GM19240 (cell line): Measurements from ENCODE around the gene NDUFB10.

Experiments
- DNase-seq: peaks from one replicate; pipeline ENCODE4 v3.0.0; 2011; ENCODE audit warnings: low spot score; ENCODE audit not compliant: insufficient read length

The NDUFB10 gene

DNA sequence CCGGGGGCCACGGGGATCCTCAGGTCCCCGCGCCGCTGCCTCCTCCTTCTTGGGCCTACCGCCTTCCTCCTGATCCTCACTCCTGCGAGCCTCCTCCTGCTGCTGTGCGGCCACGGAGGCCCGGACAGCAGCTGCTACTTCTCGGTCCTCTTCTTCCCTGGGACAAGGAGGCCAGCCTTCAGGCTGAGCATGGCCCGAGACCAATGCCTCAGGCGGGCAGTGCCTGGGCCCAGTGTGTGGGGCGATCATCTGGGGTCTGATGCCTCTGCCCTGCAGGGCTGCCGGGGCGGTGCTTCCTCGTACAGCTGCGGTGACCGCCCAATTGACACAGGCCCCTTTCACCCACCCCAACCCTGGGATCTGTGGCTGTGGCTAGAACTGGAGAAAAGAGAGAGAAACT is 41.7 kb downstream of the NDUFB10 start:
- DNase-seq = no peak

DNA sequence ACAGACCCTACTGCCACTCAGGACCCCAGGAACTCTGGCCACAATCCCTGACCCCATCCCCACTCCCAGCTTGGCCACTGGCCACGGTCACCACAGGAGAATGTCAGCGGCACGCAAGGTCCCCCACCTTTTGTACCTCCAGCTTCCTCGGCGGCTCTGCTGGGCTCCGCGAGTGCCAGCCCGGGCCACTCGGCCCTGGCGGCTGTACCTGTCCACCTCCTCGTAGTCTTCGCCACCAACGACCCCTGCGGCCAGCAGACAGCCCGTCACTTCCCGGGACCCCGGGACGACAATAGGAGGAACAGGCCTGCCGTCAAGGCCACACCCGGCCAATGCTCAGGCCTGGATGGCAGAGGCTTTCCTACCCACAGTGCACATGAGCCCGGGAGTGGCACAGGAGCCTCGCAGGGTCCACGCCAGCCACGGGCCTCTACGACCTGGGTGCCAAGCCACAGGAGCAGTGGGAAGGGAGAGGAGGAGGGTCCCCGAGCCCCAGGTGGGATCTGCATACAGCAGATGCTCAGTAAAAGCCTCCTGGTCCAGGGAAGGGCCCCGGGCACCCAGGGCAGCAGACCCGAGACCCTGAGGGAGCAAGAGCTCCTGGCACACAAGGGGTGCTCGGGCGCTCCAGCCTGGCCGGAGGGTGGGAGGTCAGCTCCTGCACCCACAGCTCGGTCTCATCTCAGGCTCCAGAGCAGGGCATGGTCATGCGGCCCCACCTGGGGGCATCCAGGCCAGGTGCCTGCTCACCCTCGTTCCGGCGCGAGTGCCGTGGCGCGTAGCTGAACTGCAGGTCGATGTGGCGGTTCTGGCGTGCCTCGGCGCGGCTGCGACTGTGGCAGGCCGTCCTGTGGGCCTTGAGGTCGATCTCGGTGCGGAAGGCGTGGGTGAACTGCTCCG is 42.4 kb downstream of the NDUFB10 start:
- no peak for DNase-seq

DNA sequence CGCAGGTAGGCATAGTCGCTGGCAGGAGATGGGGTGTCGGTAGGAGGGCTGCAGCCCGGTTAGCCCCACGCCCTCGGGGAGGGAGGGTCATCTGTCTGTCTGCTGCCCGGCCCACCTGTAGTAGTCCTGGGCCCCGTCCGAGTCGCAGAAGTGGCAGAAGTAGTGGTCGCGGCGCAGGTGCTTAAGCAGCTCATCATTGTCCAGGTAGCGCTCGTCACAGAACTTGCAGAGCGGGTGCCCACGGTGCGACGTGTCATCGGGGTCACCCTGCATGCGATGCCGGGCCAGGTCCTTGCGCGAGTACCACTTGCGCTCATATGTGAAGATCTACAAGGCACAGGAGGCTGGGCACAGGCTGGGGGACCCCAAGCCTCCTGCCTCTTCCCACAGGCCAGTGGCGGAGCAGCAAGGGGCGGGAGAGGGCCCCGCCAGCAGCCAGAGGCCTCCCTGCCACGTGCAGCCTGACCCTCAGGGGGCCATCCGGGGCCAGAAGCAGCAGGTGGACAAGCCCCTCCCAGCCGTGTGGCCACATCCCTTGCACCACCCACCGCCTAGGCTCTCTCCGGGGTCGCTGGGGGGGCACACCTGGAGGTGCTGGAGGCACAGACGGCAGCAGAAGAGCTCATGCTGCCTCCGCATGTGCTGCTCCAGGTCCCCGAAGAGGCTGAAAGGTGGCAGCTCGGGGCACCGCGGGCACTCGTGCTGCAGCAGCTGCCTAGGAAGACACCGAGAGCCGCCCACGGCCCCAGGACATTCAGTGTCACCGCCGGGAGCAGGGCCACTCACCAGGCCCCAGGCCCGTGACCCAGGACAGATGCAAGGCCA is 43.3 kb downstream of the NDUFB10 start:
- no peak for DNase-seq

DNA sequence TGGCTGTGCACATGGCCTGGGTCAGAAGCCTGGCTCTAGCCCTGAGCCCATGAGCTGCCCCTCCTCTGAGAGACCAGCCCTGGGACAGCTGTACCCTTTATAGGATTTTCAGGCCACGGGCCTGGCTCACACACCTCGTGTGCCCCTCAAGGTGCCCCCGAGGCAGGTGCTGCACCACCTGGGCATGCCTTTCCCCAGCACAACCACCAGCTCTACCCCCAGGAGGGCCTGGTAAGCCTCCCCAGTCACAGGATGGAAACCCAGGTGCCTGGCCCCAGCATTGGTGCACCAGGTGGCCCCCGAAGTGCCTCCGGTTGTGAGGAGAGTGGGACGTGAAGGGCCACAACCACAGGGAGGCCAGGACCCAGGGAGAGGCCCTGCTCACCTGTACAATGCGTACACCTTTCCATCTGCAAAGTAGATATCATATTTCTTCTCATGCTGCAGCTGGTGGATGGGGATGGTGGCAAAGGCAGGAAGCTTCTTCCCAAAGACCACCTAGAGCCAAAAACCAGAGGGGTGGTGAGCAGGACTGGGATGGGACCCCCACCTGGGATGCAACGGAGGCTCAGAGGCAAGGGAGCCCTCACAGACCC is 44.0 kb downstream of the NDUFB10 start:
- no peak for DNase-seq

DNA sequence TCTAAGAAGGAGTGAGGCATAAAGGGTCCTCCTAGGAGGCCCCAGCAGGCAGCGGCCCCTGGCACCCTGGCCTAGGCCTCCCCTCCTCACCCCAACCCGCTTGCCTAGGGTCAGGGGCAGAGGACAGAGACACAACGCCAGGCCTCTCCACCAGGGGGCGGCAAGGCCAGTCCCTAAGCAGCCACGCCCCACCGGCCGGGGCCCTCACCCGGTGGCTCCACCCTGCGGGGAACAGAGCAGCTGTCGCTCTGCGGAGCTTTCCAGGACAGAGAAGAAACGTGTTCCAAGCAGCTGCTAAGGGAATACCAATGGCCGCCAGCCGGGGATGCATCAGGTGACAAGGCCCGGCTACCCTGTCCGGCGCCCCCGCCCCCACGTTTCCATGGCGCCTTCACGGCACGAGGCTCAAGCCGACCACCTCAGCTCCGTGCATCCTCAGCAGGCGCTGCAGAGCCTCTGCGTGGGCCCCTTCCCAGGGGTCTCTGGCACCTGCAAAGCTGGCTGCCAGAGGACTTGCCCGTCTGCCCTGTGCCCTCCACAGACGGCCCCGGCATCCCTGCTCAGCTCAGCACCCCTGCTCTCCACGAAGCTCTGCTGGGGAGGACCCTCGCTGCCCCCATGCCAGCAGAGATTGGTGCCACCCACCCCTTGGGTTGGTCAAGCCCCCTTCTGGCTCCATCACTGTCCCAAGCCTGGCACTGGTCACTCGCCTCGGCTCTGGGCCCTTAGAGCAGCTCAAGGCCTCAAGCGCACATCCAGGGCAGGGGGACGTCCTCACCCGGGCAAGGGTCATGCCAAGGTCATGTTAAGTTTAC is 44.7 kb downstream of the NDUFB10 start:
- peak; percentile 97 for DNase-seq

DNA sequence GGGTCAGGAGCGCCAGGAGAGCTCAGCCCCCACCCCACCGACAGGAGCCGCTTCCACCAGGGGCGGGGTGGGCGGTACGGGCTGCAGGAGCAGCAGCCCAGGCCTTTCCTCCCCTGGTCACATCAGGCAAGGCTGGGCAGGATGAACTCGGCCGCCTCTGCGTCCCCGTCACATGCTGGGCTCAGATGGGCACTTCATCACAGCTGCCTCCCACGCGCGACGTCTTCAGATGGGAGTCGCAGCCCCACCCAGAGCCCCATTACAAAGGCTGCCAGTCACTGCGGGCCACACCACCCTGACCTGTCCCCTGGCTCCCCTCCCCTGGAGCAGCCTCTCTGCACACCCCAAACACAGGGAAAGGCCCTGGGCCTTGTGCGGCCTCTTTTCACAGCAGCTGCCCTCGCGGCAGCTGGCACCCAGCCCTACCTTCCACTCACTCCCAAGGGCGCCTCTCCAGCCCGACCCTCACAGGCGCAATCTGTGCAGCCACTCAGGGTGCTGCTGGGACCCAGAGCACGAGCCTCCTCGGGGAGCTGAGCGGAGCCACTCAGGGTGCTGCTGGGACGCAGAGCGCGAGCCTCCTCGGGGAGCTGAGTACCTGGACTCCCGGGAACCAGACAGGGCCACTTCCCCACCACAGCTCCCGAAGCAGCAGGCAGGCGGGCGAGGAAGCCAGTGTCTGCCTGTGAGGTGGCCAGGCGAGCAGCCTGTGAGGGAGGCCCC is 45.6 kb downstream of the NDUFB10 start:
- DNase-seq = no peak

DNA sequence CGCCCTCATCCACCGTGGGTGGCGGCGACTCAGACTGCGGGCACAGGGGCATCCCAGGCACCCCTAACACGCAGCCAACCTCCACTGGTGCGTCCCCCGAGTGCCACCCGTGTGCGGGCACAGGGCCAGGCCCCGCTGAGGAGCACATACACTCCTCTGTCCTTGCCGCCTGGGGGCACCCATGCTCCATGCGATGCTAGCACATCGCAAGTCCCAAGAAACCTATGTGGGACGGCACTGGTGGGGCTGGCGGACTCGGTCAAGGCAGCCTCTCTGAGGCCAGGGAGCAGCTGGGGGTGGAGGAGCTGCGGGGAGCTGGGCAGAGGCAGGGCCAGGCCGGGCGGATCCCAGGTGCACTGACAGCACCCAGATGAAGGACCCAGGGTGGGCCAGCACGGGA is 46.3 kb downstream of the NDUFB10 start:
- no peak for DNase-seq

DNA sequence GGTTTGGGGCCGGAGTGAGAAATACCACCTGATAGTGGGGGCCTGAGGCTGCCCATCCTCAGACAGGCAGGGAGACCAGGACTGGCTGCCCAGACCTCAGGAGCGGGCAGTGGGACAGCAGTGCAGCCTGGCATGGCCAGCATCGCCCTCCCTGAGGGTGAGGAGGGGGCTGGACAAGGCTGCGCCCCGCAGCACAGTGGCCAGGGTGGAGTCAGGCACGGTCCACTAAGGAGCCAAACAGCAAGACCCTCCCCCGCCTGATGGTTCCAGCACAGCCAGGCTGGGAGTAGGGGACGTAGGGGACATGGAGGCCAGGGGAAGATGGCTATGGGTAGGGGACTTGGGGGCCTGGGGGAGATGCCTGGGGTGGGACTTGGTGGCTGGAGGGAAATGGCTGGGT is 47.0 kb downstream of the NDUFB10 start:
- no peak for DNase-seq

DNA sequence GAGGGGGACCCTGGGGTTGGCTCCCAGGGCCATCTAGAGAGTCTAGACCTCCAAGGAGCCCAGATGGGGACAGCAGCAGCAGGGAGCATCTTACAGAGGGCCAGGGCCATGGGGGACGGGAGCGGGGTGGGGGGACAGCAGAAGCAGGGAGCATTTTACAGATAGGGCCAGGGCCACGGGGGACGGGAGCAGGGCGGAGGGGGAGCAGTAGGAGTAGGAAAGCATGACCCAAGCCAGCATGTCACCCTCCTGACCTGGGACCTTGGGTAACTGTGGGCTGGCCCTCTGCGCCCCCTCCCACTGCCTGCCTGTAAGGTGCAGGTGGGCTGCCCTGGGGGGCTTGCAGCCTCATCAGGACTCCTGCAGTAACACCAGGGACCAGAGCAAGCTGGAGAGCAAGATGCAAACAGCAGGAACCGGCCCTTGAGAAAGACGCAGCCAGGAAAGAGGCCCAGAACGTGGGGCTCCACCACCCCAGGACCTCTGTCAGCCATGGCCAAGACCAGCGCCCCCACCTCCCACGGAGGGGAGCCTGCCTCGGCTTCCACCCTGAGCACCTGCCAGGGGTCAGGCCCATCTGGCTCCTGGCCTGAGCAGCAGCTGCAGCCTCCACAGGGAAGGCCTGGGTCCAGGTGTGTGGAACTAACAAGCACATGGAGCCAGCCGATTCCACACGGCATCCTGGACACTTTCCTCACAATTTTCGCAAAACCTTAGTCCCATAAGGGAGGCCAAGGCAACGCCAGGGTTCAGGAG is 47.9 kb downstream of the NDUFB10 start:
- no peak for DNase-seq

DNA sequence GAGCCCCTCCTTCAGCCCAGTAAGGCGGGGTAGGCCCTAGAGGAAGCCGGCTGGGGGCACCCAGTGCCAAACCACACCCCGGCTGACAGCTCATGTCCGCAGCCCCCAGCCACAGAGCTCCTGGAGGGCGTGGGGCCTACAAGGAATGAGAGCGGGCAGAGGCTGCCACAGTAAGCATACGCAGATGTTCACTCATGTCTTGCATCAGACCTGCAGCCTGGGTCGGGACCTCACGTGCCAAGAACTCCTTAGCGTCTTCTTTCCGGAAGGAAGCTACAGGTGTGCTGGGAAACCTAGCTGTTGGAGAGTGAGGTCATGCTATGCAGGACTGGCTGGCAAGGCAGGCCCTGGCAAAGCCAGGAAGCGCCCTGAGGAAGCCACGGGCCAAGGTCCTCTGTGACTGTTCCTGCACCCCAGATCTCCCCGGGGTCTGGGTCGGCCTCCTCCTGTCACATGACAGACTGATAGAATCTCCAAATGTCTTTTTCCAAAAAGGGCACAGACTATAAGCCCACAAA is 48.7 kb downstream of the NDUFB10 start:
- DNase-seq = no peak

DNA sequence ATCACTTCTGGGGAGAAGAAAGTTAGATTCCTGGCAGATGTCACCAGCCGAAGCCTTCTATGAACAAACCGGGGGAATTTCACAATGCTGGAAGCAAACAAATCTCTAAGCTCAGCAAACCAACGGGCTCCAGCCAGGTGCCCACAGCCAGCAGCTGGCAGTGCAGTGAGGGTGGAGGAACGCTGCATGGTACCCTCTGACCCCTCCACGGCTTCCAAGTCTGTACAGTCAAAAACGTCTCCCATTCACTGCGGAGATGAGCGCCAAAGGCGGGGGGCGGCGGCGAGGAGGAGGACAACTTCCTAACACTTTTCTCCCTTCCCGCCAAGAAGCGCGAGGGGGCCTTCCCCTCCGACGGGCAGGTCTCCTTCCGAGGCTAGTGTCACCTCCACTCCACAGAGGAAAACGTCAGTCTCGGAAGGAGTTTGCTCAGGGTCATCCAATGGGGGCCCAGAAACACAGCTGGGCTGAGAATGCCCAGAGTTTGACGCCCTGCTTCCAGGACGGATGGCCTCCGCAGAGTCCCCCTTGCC is 49.4 kb downstream of the NDUFB10 start:
- no peak for DNase-seq

DNA sequence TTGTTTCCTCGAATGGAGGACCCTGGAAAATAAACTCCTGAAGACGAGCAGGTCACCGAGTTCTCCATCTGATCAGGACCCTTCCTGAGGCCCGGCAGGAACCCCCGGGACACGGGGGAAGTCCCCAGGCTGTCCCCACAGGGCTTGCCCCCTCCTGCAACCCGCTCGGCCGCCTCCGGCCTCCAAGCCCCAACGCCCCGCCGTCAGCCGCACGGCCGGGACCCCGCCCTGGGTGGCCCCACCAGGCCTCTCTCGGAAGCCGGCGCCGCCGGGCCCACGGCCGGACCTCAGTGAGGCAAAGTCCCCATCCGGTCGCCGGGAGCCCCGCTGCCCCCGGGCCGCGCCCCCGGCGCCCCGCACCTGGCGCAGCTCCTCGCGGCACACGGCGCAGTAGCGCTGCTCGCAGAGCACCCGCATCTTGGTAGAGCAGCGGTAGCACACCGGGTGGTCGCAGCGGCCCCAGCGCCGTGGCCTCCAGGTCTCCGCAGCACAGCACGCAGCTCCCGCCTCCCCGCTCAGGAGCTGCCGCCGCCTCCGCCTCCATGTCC is 49.9 kb downstream of the NDUFB10 start:
- no peak for DNase-seq

DNA sequence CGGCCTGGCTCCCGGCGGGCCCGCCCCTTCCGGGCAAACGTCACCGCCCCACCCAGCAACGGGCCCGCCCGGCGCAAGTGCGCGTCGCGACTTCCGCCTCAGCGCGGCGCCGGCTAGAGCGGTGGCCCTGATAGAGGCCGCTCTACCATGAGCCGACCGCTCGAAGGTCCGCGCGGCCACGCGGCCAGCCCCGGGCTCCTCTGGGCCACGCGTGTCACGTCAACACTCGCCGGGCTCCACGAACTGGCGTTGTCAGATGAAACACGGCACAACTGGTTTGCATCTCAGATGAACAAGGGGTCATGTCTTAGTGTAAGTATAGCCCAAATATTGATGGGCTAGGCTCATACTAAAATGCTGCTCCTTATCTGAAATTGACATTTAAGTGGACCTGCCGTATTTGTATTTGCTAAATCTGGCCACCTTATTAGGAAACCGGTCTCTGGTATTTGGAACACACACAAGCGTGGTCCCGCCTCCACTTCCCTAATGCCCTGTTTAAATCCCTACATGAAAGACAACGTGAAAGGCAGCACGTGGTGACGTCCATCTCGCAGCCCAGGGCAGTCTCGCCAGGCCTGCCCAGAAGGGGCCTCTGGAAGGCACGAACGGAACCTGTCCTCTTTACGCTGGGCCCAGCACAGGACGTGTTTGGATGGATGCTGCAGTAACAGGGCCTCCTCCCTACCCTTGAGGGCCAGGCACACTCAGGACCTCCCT is 50.6 kb downstream of the NDUFB10 start, which contains the start of gene ZNF598:
ZNF598 (minus strand) TSS at position 31 of the 720 bp plus-strand sequence.
- DNase-seq = peak; percentile 91
